GM12878 (cell line): ENCODE data around the gene SYT12. TPM values are rescaled to one million over a fixed set of nuclear protein-coding genes. Genes with fewer than 3 reads are reported as not detected.

Experiments
- ATAC-seq: fragments of 200-7000 bp; cut with Tn5 transposase; 3 replicates; pipeline ENCODE4 v1.9.1; 2020; ENCODE audit warnings: mild to moderate bottlenecking, moderate library complexity
- BruUV-seq: library from RNA; stranded (reverse); fragments of 400-500 nt; replicated peaks from 2 replicates; lab custom pipeline; 2021; lab: Mats Ljungman, UMichigan
- CTCF ChIA-PET: fragments of 300-600 bp; sonication (Branson Sonifier 250); formaldehyde crosslinking; extraction: SDS; loops from one replicate; lab custom pipeline; 2021; ENCODE audit warnings: inconsistent platforms; lab: Yijun Ruan, JAX
- POLR2A ChIA-PET: fragments of 350-600 bp; formaldehyde crosslinking; extraction: SDS; loops from one replicate; lab custom pipeline; 2021; ENCODE audit warnings: inconsistent platforms; lab: Charles Lee
- RAD21 ChIA-PET: fragments of 300-600 bp; sonication (Branson Sonifier 250); formaldehyde crosslinking; loops from one replicate; lab custom pipeline; 2023; ENCODE audit warnings: antibody characterized with exemption; ENCODE audit not compliant: unreplicated experiment; lab: Charles Lee
- SMC1A ChIA-PET: fragments of 300-600 bp; sonication (Branson Sonifier 250); formaldehyde crosslinking; loops from one replicate; lab custom pipeline; 2023; ENCODE audit not compliant: unreplicated experiment, uncharacterized antibody; lab: Charles Lee
- DNase-seq: peaks from one replicate; pipeline ENCODE4 v3.0.0-alpha.2; 2011; ENCODE audit warnings: low read depth, low spot score
- FAIRE-seq: peaks from 3 replicates; lab custom pipeline; 2011; peaks lifted over from hg19 to GRCh38; lab: Jason Lieb, UNC
- H2AFZ ChIP-seq: 2 replicates; pipeline ENCODE4 v1.6.0; 2011; ENCODE audit warnings: low read depth, low read length, control low read depth; ENCODE audit not compliant: control insufficient read depth
- H3K27ac ChIP-seq: 2 replicates; pipeline ENCODE4 v1.5.1; 2011; ENCODE audit warnings: control low read depth; ENCODE audit not compliant: control insufficient read depth, insufficient read depth
- H3K27me3 ChIP-seq, 2 experiments: replicated peaks in 1 of 2; 2 replicates each; pipeline versions ENCODE4 v1.6.0 to v1.6.1; 2011; ENCODE audit warnings: low read length in 1 of 2; ENCODE audit not compliant: control insufficient read depth in 2 of 2, insufficient read depth in 2 of 2
- H3K36me3 ChIP-seq, 2 experiments: 2 replicates each; pipeline ENCODE4 v1.5.1; 2011; ENCODE audit warnings: low read length in 1 of 2; ENCODE audit not compliant: control insufficient read depth in 2 of 2, insufficient read depth in 2 of 2
- H3K4me1 ChIP-seq: 2 replicates; pipeline ENCODE4 v1.6.1; 2011; ENCODE audit warnings: mild to moderate bottlenecking, low read length, moderate library complexity, mixed read lengths; ENCODE audit not compliant: control insufficient read depth, insufficient read depth
- H3K4me2 ChIP-seq: 2 replicates; pipeline ENCODE4 v1.6.0; 2011; ENCODE audit warnings: control low read depth; ENCODE audit not compliant: control insufficient read depth, insufficient read depth
- H3K4me3 ChIP-seq: fragments of 200-600 bp; sonication (generic); 2 replicates; pipeline ENCODE4 v1.5.1; 2016
- H3K79me2 ChIP-seq: 2 replicates; pipeline ENCODE4 v1.6.0; 2011; ENCODE audit warnings: low read length; ENCODE audit not compliant: control insufficient read depth, insufficient read depth
- H3K9ac ChIP-seq: 2 replicates; pipeline ENCODE4 v1.8.0; 2011; ENCODE audit warnings: low read length, control low read depth, mixed read lengths; ENCODE audit not compliant: control insufficient read depth, insufficient read depth
- H3K9me3 ChIP-seq: replicated peaks from 3 replicates; pipeline ENCODE4 v1.5.1; 2011; ENCODE audit warnings: mild to moderate bottlenecking, low read length; ENCODE audit not compliant: control insufficient read depth, insufficient read depth
- H4K20me1 ChIP-seq: 2 replicates; pipeline ENCODE4 v1.6.0; 2011; ENCODE audit not compliant: control insufficient read depth, insufficient read depth
- CBFB ChIP-seq: IDR thresholded peaks from 2 replicates; pipeline ENCODE4 v1.6.1; 2016; ENCODE audit warnings: antibody characterized with exemption, low read depth
- DPF2 ChIP-seq: fragments of 450-650 bp; IDR thresholded peaks from 2 replicates; pipeline ENCODE4 v1.6.1; 2017; ENCODE audit warnings: mild to moderate bottlenecking
- FOS ChIP-seq: IDR thresholded peaks from 3 replicates; pipeline ENCODE4 v1.6.1; 2011; ENCODE audit warnings: borderline replicate concordance; ENCODE audit not compliant: insufficient read length; ENCODE audit errors: extremely low read depth
- PAX5 ChIP-seq: IDR thresholded peaks from 2 replicates; pipeline ENCODE4 v1.6.1; 2011; ENCODE audit warnings: low read depth, low read length, borderline replicate concordance
- PBX3 ChIP-seq: IDR thresholded peaks from 2 replicates; pipeline ENCODE4 v1.6.1; 2011; ENCODE audit warnings: mild to moderate bottlenecking, low read depth, low read length, moderate library complexity; ENCODE audit not compliant: insufficient replicate concordance
- RAD51 ChIP-seq: fragments of 450-650 bp; IDR thresholded peaks from 2 replicates; pipeline ENCODE4 v1.6.1; 2016; ENCODE audit warnings: moderate library complexity, mild to moderate bottlenecking, inconsistent platforms
- RCOR1 ChIP-seq: conservative IDR thresholded peaks from 2 replicates; pipeline ENCODE4 v1.6.1; 2012; ENCODE audit warnings: low read depth, low read length, improper control_type of control experiment
- WRNIP1 ChIP-seq: IDR thresholded peaks from 2 replicates; pipeline ENCODE4 v1.6.1; 2011; ENCODE audit warnings: low read depth, low read length, improper control_type of control experiment, borderline replicate concordance
- ZNF274 ChIP-seq: IDR thresholded peaks from one replicate; pipeline ENCODE4 v1.8.0; 2011; ENCODE audit not compliant: insufficient read length, insufficient read depth
- WGBS: methylation state at CpG from one replicate; pipeline ENCODE4 v1.1.6; 2016; ENCODE audit warnings: low lambda C conversion rate; ENCODE audit not compliant: insufficient replicate concordance, insufficient coverage; ENCODE audit errors: missing lambda C conversion rate; 5-methylcytosine and 5-hydroxymethylcytosine counted together
- in situ Hi-C: fragments of 300-500 bp; cut with MboI; formaldehyde crosslinking; loops from 9 replicates; pipeline ENCODE4 v1.14.3; 2018; ENCODE audit warnings: mixed read lengths
- intact Hi-C: fragments of 100-400 bp; cut with micrococcal nuclease; formaldehyde crosslinking; loops from one replicate; pipeline ENCODE4 v1.14.2; 2022; ENCODE audit not compliant: unreplicated experiment
- polyA plus RNA-seq, 11 experiments: library from polyadenylated mRNA; depleted of rRNA in 4 of 11; unstranded in 6 of 11; stranded (reverse) in 5 of 11; fragments of >200 nt; fragmentation: Nextera tagmentation in 4 of 11; fragmentation: Illumina TruSeq in 1 of 11; extraction: Ambion mirVana in 4 of 11; extraction: Trizol in 1 of 11; gene quantifications; 1 replicate in 1 of 11; 2 replicates in 10 of 11; pipeline versions ENCODE4 v1.2.1 to v1.2.3, GENCODE V29; 2011 to 2016; ENCODE audit warnings: inconsistent platforms in 2 of 11, missing spikeins in 2 of 11, low read depth in 1 of 11
- total RNA-seq, 4 experiments: library from RNA; depleted of rRNA in 3 of 4; stranded (reverse); fragments of >200 nt in 3 of 4; fragmentation: Illumina TruSeq in 1 of 4; extraction: Trizol in 1 of 4; gene quantifications; 2 replicates each; pipeline versions ENCODE4 v1.2.1 to v1.2.3, GENCODE V29; 2013 to 2021
- TF ChIP-seq, protein P1 (sequence below), 3 experiments: IDR thresholded peaks in 2 of 3; conservative IDR thresholded peaks in 1 of 3; 2 replicates each; pipeline ENCODE4 v1.5.1; 2011; ENCODE audit warnings: low read depth in 3 of 3, low read length in 3 of 3, mild to moderate bottlenecking in 3 of 3, control low read depth in 2 of 3, moderate library complexity in 2 of 3, inconsistent platforms in 1 of 3, mixed read lengths in 1 of 3; ENCODE audit not compliant: control insufficient read depth in 2 of 3, insufficient read depth in 1 of 3; ENCODE audit errors: extremely low read depth in 1 of 3

The SYT12 gene
- total and polyA plus RNA-seq, 10 of the 15 experiments (the other 5 are each of a cell fraction or from before 2014, with no cell fraction given): 0.02 to 2.3 (median 0.84) TPM; not detected in 1

- Histone ChIP-seq H3K27me3 (no peaks in the 10 kb centered on the region), H4K20me1 (no peaks in the 10 kb centered on the region), H3K27ac (no peak overlapping the region), H3K4me1 (peaks cover 18% of the 10 kb centered on the region), H3K36me3 (no peaks in the 10 kb centered on the region), H3K4me2 (no peak overlapping the region), H3K9me3 (no peaks in the 10 kb centered on the region), H2AFZ (no peak overlapping the region), H3K79me2 (no peaks in the 10 kb centered on the region), H3K9ac (no peak overlapping the region), H3K4me3 (no peak overlapping the region)
- ATAC-seq (no peak), DNase-seq (no peak), FAIRE-seq (no peak)
- BruUV-seq: no TSS peak
- in situ Hi-C loops: no loop called here
- SMC1A ChIA-PET: no interaction called here
- CTCF ChIA-PET: no interaction called here
- RAD21 ChIA-PET: no interaction called here
- TF ChIP-seq, protein P1, sequence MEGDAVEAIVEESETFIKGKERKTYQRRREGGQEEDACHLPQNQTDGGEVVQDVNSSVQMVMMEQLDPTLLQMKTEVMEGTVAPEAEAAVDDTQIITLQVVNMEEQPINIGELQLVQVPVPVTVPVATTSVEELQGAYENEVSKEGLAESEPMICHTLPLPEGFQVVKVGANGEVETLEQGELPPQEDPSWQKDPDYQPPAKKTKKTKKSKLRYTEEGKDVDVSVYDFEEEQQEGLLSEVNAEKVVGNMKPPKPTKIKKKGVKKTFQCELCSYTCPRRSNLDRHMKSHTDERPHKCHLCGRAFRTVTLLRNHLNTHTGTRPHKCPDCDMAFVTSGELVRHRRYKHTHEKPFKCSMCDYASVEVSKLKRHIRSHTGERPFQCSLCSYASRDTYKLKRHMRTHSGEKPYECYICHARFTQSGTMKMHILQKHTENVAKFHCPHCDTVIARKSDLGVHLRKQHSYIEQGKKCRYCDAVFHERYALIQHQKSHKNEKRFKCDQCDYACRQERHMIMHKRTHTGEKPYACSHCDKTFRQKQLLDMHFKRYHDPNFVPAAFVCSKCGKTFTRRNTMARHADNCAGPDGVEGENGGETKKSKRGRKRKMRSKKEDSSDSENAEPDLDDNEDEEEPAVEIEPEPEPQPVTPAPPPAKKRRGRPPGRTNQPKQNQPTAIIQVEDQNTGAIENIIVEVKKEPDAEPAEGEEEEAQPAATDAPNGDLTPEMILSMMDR (IDR thresholded peaks at IDR 0.05 in 2 of 3, conservative IDR thresholded peaks at IDR 0.05 in 1 of 3; ENCODE audit: control insufficient read depth in 2 of 3, extremely low read depth in 1 of 3, insufficient read depth in 1 of 3, low read depth in 3 of 3, low read length in 3 of 3): 0 out of 6 replicates have a peak, but pooled peaks of 1 of the 3 experiments have one; percentile 10
- TF ChIP-seq RCOR1: no peak
- intact Hi-C loops: no loop called here
- POLR2A ChIA-PET: no interaction called here
- WGBS: 67% methylated on average over 3 of the region's 3 CpGs
Observed at GRCh38 chr11:67050139-67050538, 27.2 kb downstream of the SYT12 start.

- no peaks in the 10 kb centered on the region for H3K79me2 ChIP-seq
- H3K9ac ChIP-seq: no peak overlapping the region
- H3K4me2 ChIP-seq: no peak overlapping the region
- H4K20me1 ChIP-seq: no peaks in the 10 kb centered on the region
- FAIRE-seq: no peak
- SMC1A ChIA-PET: interaction anchor here (0.8 to 1.1 kb wide), 3 partner anchors 70 to 266 kb away, joined by 3 read pairs; no protein-coding TSS in a partner anchor
- 62% methylated on average over 9 of the region's 9 CpGs for WGBS
- DNase-seq: no peak
- no TSS peak for BruUV-seq
- TF ChIP-seq PBX3 (no peak), PAX5 (no peak), FOS (no peak), WRNIP1 (no peak), ZNF274 (no peak), RAD51 (no peak), DPF2 (no peak), CBFB (no peak)
- peaks cover 15% of the 10 kb centered on the region for H3K4me1 ChIP-seq
- H3K27ac ChIP-seq: no peak overlapping the region
- no peak overlapping the region for H3K4me3 ChIP-seq
- no peak overlapping the region for H2AFZ ChIP-seq
- in situ Hi-C loops: no loop called here
- H3K27me3 ChIP-seq: no peaks in the 10 kb centered on the region
- CTCF ChIA-PET: interaction anchor here (1.1 to 5.9 kb wide), 3 partner anchors 11 to 30 kb away, joined by 4 to 55 read pairs (median 4); no protein-coding TSS in a partner anchor
- ATAC-seq: no peak
- intact Hi-C loops: no loop called here
- no peaks in the 10 kb centered on the region for H3K9me3 ChIP-seq
- POLR2A ChIA-PET: interaction anchor here (0.6 kb wide), 1 partner anchor 480 kb away, joined by 4 read pairs; no protein-coding TSS in a partner anchor
- H3K36me3 ChIP-seq: no peaks in the 10 kb centered on the region
- RAD21 ChIA-PET: interaction anchor here (0.9 kb wide), 1 partner anchor 71 kb away, joined by 3 read pairs; no protein-coding TSS in a partner anchor
Observed at GRCh38 chr11:67051180-67051893, 28.4 kb downstream of the SYT12 start.
